CD4-positive, alpha-beta T cell treated with Interleukin-6 at 100 ng/mL for 8 hours (primary cell): ENCODE results near the gene TTYH3.
"Not testable (repeated sequence)": the region's sequence is repeated elsewhere in the genome, so short reads cannot be mapped to it uniquely, and the experiment has no call there.

Experiments
- DNase-seq: peaks from one replicate; pipeline ENCODE4 v3.0.0-alpha.2; 2020; ENCODE audit warnings: mixed read lengths, low spot score

The TTYH3 gene

DNA sequence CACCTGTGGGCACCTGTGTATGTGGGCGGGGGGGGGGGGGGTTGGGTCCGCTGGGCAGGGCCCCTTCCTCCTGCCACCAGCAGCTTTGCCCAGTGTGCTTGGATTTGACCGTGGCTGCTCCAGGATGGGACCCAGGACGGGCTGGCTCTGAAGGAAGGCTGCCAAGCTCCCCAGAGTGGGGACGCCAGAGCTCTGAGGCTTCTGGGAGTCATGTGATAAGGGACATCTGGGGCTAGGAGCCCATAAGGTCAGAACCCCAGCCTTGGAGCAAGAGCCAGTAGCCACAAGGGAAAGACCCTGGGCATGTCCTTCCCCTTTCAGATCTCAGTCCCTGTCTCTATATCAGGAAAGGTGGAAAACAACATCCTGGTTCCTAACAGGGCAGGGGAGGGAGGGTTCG is 34.4 kb downstream of the TTYH3 start:
- no peak for DNase-seq

DNA sequence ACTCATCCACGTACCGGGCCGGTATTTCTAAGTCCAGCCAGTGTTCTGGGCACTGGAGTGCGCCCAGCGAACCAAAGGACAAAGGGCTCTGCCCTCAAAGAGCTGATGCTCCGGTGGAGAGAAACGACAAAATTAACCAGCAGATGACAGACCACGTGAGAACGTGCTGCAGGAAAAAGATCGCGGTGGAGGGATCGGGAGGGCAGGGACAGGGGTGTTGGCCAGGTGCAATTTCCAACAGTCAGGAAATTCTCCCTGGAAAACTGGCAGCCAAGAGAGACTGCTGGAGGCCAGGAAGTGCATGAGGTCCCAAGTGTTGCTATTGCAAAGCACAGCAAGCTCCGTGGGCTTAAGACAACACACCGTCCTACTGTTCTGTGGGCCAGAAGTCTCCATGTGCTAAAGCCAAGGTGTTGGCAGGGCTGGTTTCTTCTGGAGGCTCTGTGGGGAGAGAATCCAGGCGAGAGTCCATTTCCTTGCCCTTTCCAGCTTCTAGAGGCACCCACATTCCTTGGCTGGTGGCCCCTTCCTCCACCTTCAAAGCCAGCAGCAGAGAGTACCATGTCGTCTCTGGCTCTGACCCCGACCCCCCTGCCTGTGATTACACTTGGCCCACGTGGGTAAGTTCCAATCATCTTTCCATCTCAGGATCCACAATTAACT is 34.9 kb downstream of the TTYH3 start:
- DNase-seq: no peak

DNA sequence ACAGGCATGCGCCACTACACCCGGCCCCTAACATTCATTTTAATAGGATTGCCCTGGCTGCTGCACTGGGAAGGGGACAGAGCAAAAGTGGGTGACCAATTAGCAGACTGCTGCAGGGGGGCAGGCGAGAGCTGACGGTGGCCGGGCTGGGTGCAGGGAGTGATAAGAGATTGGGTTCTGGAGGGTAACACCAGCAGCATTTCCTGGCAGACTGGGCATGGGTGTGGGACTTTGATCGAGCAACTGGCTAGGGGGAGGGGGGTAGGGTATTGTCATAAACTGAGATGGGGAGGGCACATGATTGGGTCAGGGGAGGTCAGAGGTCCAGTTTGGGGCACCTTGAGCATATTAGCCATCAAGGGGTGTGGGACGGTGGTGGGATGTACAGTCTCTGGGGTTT is 36.1 kb downstream of the TTYH3 start:
- DNase-seq: no peak

DNA sequence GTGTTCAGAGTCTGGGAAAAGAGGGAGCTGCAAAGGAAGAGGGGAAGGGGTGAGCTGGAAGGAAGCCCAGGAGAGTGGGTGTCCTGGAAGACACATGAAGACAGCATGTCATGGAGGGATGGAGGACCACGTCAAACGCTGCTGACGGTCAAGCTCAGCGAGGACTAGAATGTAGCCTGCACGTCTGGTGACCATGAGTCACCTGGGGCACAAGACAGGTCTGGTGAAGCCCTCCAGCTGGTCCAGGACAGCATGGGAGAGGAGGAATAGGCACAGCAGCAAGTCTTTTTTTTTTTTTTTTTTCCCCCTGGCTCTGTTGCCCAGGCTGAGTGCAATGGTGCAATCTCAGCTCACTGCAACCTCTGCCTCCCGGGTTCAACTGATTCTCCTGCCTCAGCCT is 36.6 kb downstream of the TTYH3 start:
- DNase-seq: no peak

DNA sequence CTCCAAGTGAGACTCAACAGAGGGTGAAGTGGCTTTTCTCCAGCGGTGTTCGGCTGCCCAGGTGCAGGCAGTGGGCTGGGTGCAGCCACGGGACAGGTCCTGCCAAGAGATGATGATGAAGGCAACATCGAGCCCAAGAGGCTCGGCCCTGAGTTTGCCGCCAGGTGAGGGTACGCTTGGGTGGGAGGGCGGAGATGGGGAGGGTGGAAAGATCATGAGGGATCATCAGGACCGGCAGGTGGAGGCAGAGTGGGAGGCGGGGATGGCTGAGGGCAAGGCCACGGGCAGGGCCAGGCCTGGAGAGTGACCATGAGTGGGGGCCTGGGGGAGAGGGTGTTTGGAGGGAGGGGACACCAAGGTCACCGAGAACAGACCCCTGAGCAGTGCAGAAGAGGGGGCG is 38.4 kb downstream of the TTYH3 start:
- DNase-seq: no peak

DNA sequence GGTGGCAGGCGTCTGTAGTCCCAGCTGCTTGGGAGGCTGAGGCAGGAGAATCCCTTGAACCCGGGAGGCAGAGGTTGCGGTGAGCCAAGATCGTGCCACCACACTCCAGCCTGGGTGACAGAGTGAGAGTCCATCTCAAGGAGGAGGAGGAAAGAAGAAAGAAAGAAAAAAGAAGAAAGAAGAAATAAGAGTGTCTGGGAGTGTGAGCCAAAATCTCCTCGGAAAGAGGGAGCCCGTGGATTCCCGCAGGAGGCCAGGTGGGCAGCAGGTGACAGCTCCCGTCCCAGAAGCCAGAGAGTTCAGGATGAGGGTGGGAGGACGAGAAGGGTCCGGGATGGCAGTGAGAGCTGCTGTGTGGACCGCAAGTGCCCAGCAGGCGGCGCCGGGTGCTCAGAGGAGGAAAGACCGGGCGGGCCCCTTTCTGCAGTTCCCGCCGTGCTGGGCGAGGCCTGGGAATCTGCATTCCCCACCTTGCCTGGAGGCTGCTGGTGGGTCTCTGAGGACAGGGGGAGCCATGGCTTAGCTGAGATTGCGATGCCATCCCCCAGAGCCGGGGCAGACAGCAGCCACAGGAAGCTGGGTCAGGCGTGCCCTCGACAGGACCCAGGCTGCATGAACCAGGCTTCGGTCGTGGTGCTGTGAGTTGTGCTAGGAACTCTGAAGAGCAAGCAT is 39.1 kb downstream of the TTYH3 start:
- DNase-seq: peak; percentile 62

DNA sequence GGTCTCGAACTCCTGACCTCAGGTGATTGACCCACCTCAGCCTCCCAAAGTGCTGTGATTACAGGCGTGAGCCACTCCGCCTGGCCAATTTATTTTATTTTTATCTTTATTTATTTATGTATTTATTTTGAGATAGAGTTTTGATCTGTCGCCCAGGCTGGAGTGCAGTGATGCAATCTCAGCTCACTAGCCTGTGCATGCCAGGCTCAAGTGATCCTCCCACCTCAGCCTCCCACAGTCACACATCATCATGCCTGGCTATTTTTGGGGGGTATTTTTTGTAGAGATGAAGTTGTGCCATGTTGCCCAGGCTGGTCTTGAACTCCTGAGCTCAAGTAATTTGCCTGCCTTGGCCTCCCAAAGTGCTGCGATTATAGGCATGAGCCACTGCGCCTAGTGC is 41.4 kb downstream of the TTYH3 start:
- not testable (repeated sequence) for DNase-seq

DNA sequence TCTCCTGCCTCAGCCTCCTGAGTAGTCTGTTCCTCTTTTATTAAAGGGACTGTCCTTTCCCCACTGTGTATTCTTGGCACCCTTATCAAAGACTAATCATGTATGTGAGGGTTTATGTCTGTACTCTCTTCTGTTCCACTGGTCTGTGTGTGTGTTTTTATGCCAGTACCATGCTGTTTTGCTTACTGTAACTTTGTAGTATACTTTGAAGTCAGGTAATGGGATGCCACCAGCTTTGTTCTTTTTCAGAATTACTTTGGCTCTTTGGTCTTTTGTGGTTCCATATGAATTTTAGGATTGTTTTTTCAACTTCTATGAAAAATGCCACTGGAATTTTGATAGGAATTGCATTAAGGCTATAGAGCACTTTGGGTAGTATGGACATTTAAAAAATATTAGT is 42.1 kb downstream of the TTYH3 start:
- no peak for DNase-seq

DNA sequence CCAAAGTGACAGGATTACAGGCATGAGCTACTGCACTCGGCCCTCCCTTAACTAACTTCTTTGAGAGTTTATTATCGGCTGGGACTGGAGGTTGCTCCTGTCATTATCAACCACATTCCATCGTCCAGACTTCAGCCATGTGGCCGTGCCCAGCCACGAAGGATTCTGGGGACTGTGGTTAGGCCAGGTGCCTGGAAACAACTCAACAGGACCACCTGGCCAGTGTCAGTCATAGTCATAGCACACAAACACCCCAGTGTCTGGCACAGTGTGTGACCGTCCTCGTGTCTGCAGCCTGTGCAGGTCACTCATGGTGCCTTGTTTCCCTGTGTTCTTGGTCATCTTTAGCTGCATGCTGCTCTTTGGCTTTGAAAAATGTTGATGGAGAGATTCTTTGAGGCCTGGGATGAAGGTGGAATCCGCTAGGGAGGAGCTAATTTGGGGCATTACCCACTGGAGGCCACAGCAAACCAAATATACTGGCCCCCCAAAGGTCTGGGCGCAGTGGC is 43.5 kb downstream of the TTYH3 start:
- DNase-seq: no peak

DNA sequence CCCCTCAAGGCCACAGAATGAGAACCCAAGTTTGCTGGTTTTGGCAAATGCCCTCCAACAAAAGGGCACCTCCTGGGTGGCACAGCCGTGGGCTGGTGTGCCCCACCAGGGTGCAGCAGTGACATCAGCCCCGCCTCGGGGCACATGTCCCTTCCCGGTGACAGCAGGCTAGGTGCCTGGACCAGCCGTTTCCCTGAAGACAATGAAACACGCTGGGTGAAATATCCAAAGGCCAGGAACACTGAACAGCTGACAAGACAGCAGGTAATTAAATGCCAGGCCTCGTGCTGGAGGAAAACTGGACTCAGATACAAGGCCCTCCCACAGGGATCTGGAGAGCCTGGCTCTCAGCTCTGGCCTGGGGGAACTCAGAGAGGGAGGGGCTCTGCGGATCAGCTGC is 44.8 kb downstream of the TTYH3 start:
- not testable (repeated sequence) for DNase-seq

DNA sequence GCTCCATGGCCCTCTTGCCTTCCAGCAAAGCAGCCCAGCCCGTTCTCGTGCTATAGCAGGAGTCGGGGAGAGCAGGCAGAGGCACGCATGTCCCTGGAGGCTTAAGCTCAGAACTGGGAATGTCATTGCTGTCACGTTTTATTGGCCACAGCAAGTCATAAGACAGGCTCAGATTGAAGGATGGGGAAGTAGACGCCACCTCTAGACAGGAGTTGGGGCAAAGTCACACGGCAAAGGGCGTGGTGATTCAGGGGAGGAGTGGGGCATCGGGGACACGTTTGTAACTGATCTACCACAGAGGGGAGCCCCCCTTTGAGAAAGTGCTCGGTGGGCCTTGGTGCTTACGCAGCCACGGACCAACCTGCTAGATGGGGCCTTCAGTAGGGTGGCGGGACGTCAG is 46.7 kb downstream of the TTYH3 start:
- not testable (repeated sequence) for DNase-seq

DNA sequence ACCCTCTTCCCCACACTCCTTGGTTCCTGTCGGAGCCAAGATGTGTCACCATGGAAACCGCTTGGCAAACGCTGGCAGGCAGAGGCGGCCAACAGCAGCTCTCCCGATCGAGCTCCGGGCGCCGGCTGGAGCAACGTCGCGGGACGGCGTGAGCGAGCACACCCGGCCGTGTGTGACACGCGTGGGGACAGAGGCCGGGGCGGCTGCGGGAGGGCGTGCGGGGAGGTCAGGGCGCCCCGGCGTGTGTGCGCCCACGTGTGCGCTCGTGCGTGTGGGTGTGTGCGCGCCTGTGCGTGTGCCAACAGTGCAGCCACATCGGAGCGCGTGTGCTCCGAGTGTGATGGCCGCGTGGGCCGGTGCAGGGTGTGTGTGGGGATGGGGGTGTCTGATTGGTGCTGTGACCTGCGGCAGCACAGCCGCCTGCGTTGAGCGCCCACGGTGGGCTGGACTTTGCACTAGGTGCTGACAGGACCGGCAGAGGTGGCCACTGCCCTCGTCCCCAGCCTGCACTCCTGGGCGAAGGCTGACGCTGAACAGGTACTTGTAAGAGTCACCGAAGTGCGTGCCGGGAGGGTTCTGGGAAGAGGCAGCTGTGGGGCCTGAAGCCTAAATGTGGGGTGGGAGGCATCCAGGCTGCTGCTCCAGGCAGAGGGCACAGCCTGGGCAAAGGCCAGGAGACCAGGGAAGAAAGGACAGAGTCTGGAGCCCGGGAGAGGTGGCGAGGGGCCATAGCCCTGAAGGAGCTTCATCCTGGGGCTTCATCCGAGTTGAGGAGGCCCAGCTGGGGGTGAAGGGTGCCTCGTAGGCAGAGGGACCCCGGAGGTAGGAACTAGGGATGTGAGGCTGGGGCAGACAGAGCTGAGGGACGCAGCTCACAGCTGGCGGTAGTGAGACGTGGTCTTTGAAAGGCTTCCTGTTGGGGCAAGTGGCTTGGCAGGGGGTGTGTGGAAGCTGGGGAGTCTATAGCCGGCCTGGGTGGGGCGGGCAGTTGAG is 47.6 kb downstream of the TTYH3 start:
- DNase-seq: not testable (repeated sequence)

DNA sequence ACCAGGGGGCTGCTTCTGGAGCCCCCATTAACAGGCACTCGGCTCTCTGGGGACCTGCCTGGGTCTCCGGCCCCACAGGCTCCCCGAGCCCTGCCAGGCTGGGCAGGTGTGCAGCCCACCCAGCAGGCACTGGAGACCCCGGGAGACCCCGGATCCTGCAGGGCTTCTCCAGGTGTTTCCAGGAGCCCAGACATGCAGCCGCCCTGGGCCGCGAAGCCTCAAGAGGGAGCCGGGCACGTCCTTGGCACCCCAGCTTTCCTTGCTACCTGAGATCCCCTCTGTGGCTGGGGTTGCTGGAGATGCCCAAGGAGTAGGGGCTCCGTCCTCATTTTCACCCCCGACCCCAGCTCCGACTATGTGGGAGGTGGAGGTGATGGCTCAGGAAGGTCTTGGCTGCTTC is 48.5 kb downstream of the TTYH3 start:
- no peak for DNase-seq

DNA sequence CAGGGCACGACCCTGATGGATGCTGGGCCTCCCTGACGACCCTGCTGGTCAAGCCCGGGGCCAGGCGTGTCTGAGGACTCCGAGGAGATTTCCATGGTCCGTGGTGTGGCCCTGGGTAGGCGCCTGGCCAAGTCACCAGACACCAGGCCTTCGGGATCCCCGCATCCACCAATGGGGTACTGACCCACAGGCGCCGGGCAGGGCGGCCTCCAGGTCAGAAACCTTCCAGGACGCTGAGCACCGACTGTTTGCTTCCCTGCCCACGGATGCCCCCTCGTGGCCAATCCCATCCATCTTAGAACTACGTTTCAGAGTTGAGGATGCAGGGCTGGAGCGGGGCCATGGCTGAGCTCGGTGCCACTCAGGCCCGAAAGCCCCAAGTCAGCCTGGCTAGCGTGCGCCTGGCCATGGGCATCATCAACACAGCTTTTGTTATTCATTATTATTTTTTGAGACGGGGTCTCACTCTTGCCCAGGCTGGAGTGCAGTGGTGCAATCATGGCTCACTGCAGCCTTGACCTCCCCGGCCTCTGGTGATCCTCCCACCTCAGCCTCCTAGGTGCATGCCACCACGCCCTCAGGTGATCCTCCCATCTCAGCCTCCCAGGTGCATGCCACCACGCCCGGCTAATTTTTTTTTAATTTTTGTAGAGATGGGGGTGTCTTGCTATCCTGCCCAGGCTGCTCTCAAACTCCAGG is 49.2 kb downstream of the TTYH3 start:
- DNase-seq: peak; percentile 29

DNA sequence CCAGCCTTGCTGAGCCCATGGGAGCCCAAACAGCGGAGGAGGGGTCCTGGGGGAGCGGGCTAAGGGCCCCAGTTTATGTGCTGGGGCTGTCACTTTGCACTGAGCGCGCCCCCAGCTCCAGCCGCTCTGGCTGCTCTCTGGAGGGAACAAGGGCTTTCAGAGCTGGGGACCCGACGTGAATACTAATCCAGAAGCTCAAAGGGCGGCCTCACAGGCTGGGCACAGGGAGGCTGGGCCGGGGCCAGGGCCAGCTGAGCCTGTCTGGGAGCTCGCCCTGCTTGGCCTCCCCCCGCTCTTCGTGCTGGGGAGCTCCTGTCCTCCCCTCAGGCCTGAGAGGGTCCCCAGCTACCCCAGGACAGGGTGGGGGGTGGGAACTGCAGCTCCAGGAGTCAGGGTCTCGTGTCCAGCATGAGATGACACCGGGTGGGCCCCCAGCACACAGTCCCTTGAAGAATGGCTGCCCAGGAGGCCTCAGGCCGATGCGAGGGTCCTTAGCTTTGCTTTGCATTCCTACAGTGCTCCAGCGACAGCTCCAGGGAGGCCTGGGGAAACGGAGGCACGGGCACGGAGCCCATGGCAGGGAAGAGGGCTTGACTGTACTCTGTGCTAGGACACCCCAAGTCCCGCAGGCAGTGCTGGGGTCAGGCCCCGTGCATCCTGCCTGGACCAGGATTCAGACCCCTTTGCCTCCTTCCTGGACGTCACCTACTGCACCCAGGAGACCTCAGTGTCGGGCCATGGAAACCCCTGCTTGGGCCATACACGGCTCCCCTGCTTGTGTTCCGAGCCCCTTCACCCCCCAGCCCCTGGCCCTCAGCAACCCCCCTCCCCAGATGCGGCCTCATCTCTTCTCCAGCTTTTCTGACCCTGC is 50.4 kb downstream of the TTYH3 start:
- no peak for DNase-seq

DNA sequence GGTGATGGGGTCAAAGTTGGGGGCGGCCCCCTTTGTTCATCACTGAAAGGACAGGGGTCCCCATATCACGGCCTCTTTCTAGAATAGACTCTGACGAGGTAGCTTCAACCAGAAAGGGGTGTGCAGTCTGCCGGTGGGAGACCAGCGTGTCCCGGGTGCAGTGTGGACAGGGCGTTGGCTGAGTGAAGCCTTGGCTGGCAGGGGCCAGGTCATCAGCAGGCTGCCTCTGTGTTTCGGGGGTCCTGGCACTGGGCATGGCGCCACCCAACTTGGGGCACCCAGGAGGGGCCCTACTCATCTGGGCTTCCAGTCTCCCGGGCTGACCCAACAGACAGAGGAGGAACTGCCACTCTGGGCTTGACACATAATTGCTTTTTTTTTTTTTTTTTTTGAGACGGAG is 52.7 kb downstream of the TTYH3 start:
- DNase-seq: no peak

DNA sequence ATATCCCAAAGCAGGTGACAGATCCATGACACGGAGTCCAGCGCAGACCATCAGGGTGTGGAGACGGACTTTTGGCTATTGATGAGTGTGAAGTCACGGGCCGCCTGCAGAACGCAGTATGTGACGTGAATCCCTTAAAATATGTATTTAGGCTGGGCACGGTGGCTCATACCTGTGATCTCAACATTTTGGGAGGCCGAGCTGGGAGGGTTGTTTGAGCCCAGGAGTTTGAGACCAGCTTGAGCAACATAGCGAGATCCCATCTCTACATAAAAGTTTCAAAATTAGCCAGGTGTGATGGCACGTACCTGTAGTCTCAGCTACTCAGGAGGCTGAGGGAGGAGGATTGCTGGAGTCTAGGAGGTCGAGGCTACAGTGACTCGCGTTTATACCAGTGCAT is 54.3 kb downstream of the TTYH3 start:
- DNase-seq: no peak

DNA sequence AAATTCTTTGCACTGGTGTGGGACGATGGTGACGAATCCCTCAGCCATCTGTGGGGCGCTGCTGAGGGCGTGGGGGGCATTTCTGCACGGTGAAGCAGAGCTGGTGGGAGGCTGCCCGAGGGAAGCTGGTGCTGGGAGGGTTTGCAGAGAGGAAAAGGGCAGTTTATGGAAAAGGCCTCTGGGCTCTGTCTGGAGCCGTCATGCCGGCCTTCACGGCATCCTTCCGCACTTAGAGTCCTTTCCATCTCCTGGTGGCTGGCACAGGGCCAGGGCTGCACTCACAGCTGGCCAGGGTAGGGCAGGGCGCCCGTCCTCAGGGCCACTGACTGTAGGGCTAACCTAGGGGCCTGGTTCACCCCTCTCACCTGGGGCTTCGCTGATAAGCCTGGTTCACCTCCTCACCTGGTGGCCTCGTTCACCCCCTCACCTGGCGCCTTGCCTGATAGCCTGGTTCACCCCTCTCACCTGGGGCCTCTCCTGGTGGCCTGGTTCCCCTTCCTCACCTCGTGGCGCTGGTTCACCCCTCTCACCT is 55.6 kb downstream of the TTYH3 start:
- no peak for DNase-seq

DNA sequence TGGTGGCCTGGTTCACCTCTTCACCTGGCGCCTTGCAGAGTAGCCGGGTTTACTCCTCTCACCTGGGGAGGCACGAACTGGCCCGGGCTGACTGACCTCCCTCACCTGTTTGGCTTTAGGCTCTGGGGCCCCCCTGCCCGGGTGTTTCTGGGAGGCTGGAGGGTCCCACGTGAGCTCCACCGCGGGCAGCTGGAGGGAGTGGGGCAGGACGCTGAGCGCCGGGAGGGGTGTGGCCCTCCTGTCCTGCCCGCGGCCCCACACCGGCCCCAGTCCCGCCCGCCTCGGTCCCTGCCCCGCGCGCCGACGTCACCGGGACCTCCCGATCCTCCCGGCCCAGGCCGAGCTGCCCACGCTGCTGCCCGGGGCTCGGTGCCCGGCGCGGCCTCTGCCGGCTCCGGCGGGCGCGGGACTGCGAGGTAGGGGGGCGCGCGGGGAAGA is 56.1 kb downstream of the TTYH3 start, which contains the start of gene AMZ1:
AMZ1 (plus strand) TSS at position 322 of the 438 bp plus-strand sequence. CDS start 12,250 bp downstream, outside the sequence.
- DNase-seq: no peak
